ENCODE data around the gene KIF3A.

KIF3A gene

GRCh38 chr5:132687995-132688394 is 49.4 kb downstream of the KIF3A start:
- 96% methylated on average over 4 of the region's 5 CpGs for WGBS (ENCODE audit: insufficient coverage)

GRCh38 chr5:132686193-132686592 is 51.2 kb downstream of the KIF3A start:
- no peak overlapping the region for H3K27ac ChIP-seq (ENCODE audit: insufficient read depth in 1 of 2, low read depth in 1 of 2, low read length in 2 of 2, poor library complexity in 1 of 2, severe bottlenecking in 2 of 2)
- H3K9me3 ChIP-seq (ENCODE audit: control extremely low read depth in 1 of 5, control insufficient read depth in 4 of 5, insufficient read depth in 2 of 5, low read depth in 1 of 5, low read length in 4 of 5), result no peaks in the 10 kb centered on the region
- no peaks in the 10 kb centered on the region for H3K36me3 ChIP-seq (ENCODE audit: control insufficient read depth in 4 of 4, insufficient read depth in 4 of 4, low read length in 3 of 4)
- ChIA-PET POLR2A (no interaction called here), CTCF (no interaction called here)
- H3K4me3 ChIP-seq (ENCODE audit: control insufficient read depth in 1 of 7, extremely low read depth in 1 of 7, insufficient read depth in 4 of 7, low read depth in 2 of 7, low read length in 6 of 7), result no peak overlapping the region
- no peak for DNase-seq
- peaks cover 4 to 19% (median 16%) of the 10 kb centered on the region in 4 experiments for H3K4me1 ChIP-seq (ENCODE audit: control extremely low read depth in 1 of 4, control insufficient read depth in 4 of 4, insufficient read depth in 4 of 4, low read length in 3 of 4)
- 96% methylated on average over 3 of the region's 3 CpGs for WGBS (ENCODE audit: insufficient coverage)
- no peaks in the 10 kb centered on the region for H3K27me3 ChIP-seq (replicated peaks in 2 of 5; ENCODE audit: control insufficient read depth in 4 of 5, insufficient read depth in 5 of 5, low read length in 4 of 5)

More at GRCh38 chr5:132687995-132688394, 49.4 kb downstream of the KIF3A start:
- CTCF ChIA-PET, result interaction anchor here (1.5 to 1.7 kb wide), 3 partner anchors 22 to 28 kb away, joined by 3 to 5 read pairs (median 5); no protein-coding TSS in a partner anchor
- DNase-seq, result peak in 2 of 3 donors; percentile 63 to 74
- POLR2A ChIA-PET, result no interaction called here
- no peak overlapping the region for H3K27ac ChIP-seq (ENCODE audit: insufficient read depth in 1 of 2, low read depth in 1 of 2, low read length in 2 of 2, poor library complexity in 1 of 2, severe bottlenecking in 2 of 2)
- no peaks in the 10 kb centered on the region for H3K27me3 ChIP-seq (replicated peaks in 2 of 5; ENCODE audit: control insufficient read depth in 4 of 5, insufficient read depth in 5 of 5, low read length in 4 of 5)
- no peaks in the 10 kb centered on the region for H3K36me3 ChIP-seq (ENCODE audit: control insufficient read depth in 4 of 4, insufficient read depth in 4 of 4, low read length in 3 of 4)
- no peaks in the 10 kb centered on the region for H3K9me3 ChIP-seq (ENCODE audit: control extremely low read depth in 1 of 5, control insufficient read depth in 4 of 5, insufficient read depth in 2 of 5, low read depth in 1 of 5, low read length in 4 of 5)
- H3K4me3 ChIP-seq (ENCODE audit: control insufficient read depth in 1 of 7, extremely low read depth in 1 of 7, insufficient read depth in 4 of 7, low read depth in 2 of 7, low read length in 6 of 7), result no peak overlapping the region
- peaks cover 4 to 19% (median 16%) of the 10 kb centered on the region in 4 experiments for H3K4me1 ChIP-seq (ENCODE audit: control extremely low read depth in 1 of 4, control insufficient read depth in 4 of 4, insufficient read depth in 4 of 4, low read length in 3 of 4)

- ChIA-PET POLR2A (no interaction called here), CTCF (interaction anchor here (0.7 to 1.0 kb wide), 3 partner anchors 15 to 69 kb away, joined by 3 read pairs; no protein-coding TSS in a partner anchor)
- Histone ChIP-seq H3K9me3 (ENCODE audit: control extremely low read depth in 1 of 5, control insufficient read depth in 4 of 5, insufficient read depth in 2 of 5, low read depth in 1 of 5, low read length in 4 of 5) (no peaks in the 10 kb centered on the region), H3K36me3 (ENCODE audit: control insufficient read depth in 4 of 4, insufficient read depth in 4 of 4, low read length in 3 of 4) (no peaks in the 10 kb centered on the region), H3K27me3 (replicated peaks in 2 of 5; ENCODE audit: control insufficient read depth in 4 of 5, insufficient read depth in 5 of 5, low read length in 4 of 5) (no peaks in the 10 kb centered on the region), H3K27ac (ENCODE audit: insufficient read depth in 1 of 2, low read depth in 1 of 2, low read length in 2 of 2, poor library complexity in 1 of 2, severe bottlenecking in 2 of 2) (no peak overlapping the region), H3K4me3 (ENCODE audit: control insufficient read depth in 1 of 7, extremely low read depth in 1 of 7, insufficient read depth in 4 of 7, low read depth in 2 of 7, low read length in 6 of 7) (no peak overlapping the region), H3K4me1 (ENCODE audit: control extremely low read depth in 1 of 4, control insufficient read depth in 4 of 4, insufficient read depth in 4 of 4, low read length in 3 of 4) (peaks cover 4 to 19% (median 16%) of the 10 kb centered on the region in 4 experiments)
- WGBS (ENCODE audit: insufficient coverage), result 100% methylated on average over 5 of the region's 12 CpGs
- DNase-seq, result no peak
Observed at GRCh38 chr5:132684922-132685720, 52.2 kb downstream of the KIF3A start.

- H3K4me3 ChIP-seq (ENCODE audit: control insufficient read depth in 1 of 7, extremely low read depth in 1 of 7, insufficient read depth in 4 of 7, low read depth in 2 of 7, low read length in 6 of 7), result no peak overlapping the region
- no peaks in the 10 kb centered on the region for H3K36me3 ChIP-seq (ENCODE audit: control insufficient read depth in 4 of 4, insufficient read depth in 4 of 4, low read length in 3 of 4)
- peaks cover 4 to 18% (median 16%) of the 10 kb centered on the region in 4 experiments for H3K4me1 ChIP-seq (ENCODE audit: control extremely low read depth in 1 of 4, control insufficient read depth in 4 of 4, insufficient read depth in 4 of 4, low read length in 3 of 4)
- 100% methylated on average over 2 of the region's 6 CpGs for WGBS (ENCODE audit: insufficient coverage)
- CTCF ChIA-PET, result interaction anchor here (0.7 to 1.0 kb wide), 3 partner anchors 15 to 70 kb away, joined by 3 read pairs; no protein-coding TSS in a partner anchor
- H3K27me3 ChIP-seq (replicated peaks in 2 of 5; ENCODE audit: control insufficient read depth in 4 of 5, insufficient read depth in 5 of 5, low read length in 4 of 5), result no peaks in the 10 kb centered on the region
- no peak overlapping the region for H3K27ac ChIP-seq (ENCODE audit: insufficient read depth in 1 of 2, low read depth in 1 of 2, low read length in 2 of 2, poor library complexity in 1 of 2, severe bottlenecking in 2 of 2)
- H3K9me3 ChIP-seq (ENCODE audit: control extremely low read depth in 1 of 5, control insufficient read depth in 4 of 5, insufficient read depth in 2 of 5, low read depth in 1 of 5, low read length in 4 of 5), result no peaks in the 10 kb centered on the region
- no peak for DNase-seq
- POLR2A ChIA-PET, result no interaction called here
Observed at GRCh38 chr5:132684491-132684890, 52.9 kb downstream of the KIF3A start.

GRCh38 chr5:132681983-132682382 is 55.4 kb downstream of the KIF3A start:
- no peaks in the 10 kb centered on the region for H3K36me3 ChIP-seq (ENCODE audit: control insufficient read depth in 4 of 4, insufficient read depth in 4 of 4, low read length in 3 of 4)
- H3K27ac ChIP-seq (ENCODE audit: insufficient read depth in 1 of 2, low read depth in 1 of 2, low read length in 2 of 2, poor library complexity in 1 of 2, severe bottlenecking in 2 of 2), result no peak overlapping the region
- no peak for DNase-seq
- no peaks in the 10 kb centered on the region for H3K27me3 ChIP-seq (replicated peaks in 2 of 5; ENCODE audit: control insufficient read depth in 4 of 5, insufficient read depth in 5 of 5, low read length in 4 of 5)
- no peaks in the 10 kb centered on the region for H3K4me1 ChIP-seq (ENCODE audit: control extremely low read depth in 1 of 4, control insufficient read depth in 4 of 4, insufficient read depth in 4 of 4, low read length in 3 of 4)
- WGBS (ENCODE audit: insufficient coverage), result 100% methylated on average over 2 of the region's 4 CpGs
- H3K9me3 ChIP-seq (ENCODE audit: control extremely low read depth in 1 of 5, control insufficient read depth in 4 of 5, insufficient read depth in 2 of 5, low read depth in 1 of 5, low read length in 4 of 5), result no peaks in the 10 kb centered on the region
- no peak overlapping the region for H3K4me3 ChIP-seq (ENCODE audit: control insufficient read depth in 1 of 7, extremely low read depth in 1 of 7, insufficient read depth in 4 of 7, low read depth in 2 of 7, low read length in 6 of 7)
- POLR2A ChIA-PET, result no interaction called here
- CTCF ChIA-PET, result interaction anchor here (1.2 to 1.3 kb wide), 2 partner anchors 26 to 73 kb away, joined by 3 to 4 read pairs; no protein-coding TSS in a partner anchor

GRCh38 chr5:132681476-132681831 is 55.9 kb downstream of the KIF3A start:
- Histone ChIP-seq H3K27ac (ENCODE audit: insufficient read depth in 1 of 2, low read depth in 1 of 2, low read length in 2 of 2, poor library complexity in 1 of 2, severe bottlenecking in 2 of 2) (no peak overlapping the region), H3K4me3 (ENCODE audit: control insufficient read depth in 1 of 7, extremely low read depth in 1 of 7, insufficient read depth in 4 of 7, low read depth in 2 of 7, low read length in 6 of 7) (no peak overlapping the region), H3K9me3 (ENCODE audit: control extremely low read depth in 1 of 5, control insufficient read depth in 4 of 5, insufficient read depth in 2 of 5, low read depth in 1 of 5, low read length in 4 of 5) (no peaks in the 10 kb centered on the region), H3K36me3 (ENCODE audit: control insufficient read depth in 4 of 4, insufficient read depth in 4 of 4, low read length in 3 of 4) (no peaks in the 10 kb centered on the region), H3K27me3 (replicated peaks in 2 of 5; ENCODE audit: control insufficient read depth in 4 of 5, insufficient read depth in 5 of 5, low read length in 4 of 5) (no peaks in the 10 kb centered on the region), H3K4me1 (ENCODE audit: control extremely low read depth in 1 of 4, control insufficient read depth in 4 of 4, insufficient read depth in 4 of 4, low read length in 3 of 4) (no peaks in the 10 kb centered on the region)
- ChIA-PET POLR2A (no interaction called here), CTCF (interaction anchor here (1.3 kb wide), 1 partner anchor 27 kb away, joined by 3 read pairs; no protein-coding TSS in a partner anchor)
- WGBS (ENCODE audit: insufficient coverage), result 92% methylated on average over 1 of the region's 2 CpGs
- DNase-seq, result no peak

GRCh38 chr5:132680780-132681475 is 56.4 kb downstream of the KIF3A start:
- no peaks in the 10 kb centered on the region for H3K4me1 ChIP-seq (ENCODE audit: control extremely low read depth in 1 of 4, control insufficient read depth in 4 of 4, insufficient read depth in 4 of 4, low read length in 3 of 4)
- whole genome bisulfite sequencing (ENCODE audit: insufficient coverage), result 98% methylated on average over 8 of the region's 8 CpGs
- CTCF ChIA-PET, result interaction anchor here (1.3 kb wide), 1 partner anchor 27 kb away, joined by 3 read pairs; no protein-coding TSS in a partner anchor
- POLR2A ChIA-PET, result no interaction called here
- no peaks in the 10 kb centered on the region for H3K36me3 ChIP-seq (ENCODE audit: control insufficient read depth in 4 of 4, insufficient read depth in 4 of 4, low read length in 3 of 4)
- H3K9me3 ChIP-seq (ENCODE audit: control extremely low read depth in 1 of 5, control insufficient read depth in 4 of 5, insufficient read depth in 2 of 5, low read depth in 1 of 5, low read length in 4 of 5), result no peaks in the 10 kb centered on the region
- H3K4me3 ChIP-seq (ENCODE audit: control insufficient read depth in 1 of 7, extremely low read depth in 1 of 7, insufficient read depth in 4 of 7, low read depth in 2 of 7, low read length in 6 of 7), result no peak overlapping the region
- no peak for DNase-seq
- H3K27ac ChIP-seq (ENCODE audit: insufficient read depth in 1 of 2, low read depth in 1 of 2, low read length in 2 of 2, poor library complexity in 1 of 2, severe bottlenecking in 2 of 2), result no peak overlapping the region
- H3K27me3 ChIP-seq (replicated peaks in 2 of 5; ENCODE audit: control insufficient read depth in 4 of 5, insufficient read depth in 5 of 5, low read length in 4 of 5), result no peaks in the 10 kb centered on the region

Measured in common myeloid progenitor, CD34-positive (primary cell).